Stimulated activated CD8-positive, alpha-beta memory T cell treated with anti-CD3 and anti-CD28 coated beads, Interleukin-12 subunit alpha, Interleukin-12 subunit beta, amount 100 ng/mL, for 24 hours (primary cell): Measurements from ENCODE around the gene GPRC5C.

Experiments
- DNase-seq: peaks from one replicate; pipeline ENCODE4 v3.0.0-alpha.2; 2020; ENCODE audit errors: extremely low read depth

The GPRC5C gene

DNA sequence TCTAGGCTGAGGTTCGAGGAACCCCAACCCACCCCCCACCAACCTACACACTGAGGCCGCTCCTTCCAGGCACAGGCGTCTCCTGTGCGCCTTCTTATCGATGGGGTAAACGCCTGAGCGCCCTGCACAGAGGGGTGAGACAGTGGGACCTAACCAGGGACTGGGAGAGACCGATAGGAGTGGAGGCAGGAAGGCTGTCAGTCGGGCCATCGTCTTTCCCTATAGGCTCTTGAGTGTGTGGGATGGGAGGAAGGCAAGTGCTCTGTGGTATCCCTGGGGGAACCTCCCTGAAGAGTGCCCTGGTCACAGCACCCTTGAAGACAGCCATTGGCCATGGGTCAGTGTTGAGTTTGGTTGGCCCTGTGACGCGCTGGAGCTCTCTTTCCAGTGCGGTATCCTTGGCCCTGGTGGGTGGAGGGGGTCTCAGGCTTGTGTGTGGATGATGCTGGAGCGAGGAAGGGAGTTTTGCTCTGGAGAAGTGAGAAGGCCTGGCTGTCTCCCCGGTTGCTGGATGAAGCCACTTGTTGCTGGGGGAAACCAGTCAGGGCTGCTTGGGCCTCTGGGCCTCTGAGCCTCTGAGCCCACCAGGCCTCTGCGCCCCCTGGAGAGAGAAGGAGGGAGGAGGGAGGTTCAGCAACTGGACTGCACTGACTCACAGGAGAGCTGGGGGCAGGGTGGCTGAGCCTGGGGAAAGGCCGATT lies 1.7 kb downstream of the GPRC5C start:
- no peak for DNase-seq

DNA sequence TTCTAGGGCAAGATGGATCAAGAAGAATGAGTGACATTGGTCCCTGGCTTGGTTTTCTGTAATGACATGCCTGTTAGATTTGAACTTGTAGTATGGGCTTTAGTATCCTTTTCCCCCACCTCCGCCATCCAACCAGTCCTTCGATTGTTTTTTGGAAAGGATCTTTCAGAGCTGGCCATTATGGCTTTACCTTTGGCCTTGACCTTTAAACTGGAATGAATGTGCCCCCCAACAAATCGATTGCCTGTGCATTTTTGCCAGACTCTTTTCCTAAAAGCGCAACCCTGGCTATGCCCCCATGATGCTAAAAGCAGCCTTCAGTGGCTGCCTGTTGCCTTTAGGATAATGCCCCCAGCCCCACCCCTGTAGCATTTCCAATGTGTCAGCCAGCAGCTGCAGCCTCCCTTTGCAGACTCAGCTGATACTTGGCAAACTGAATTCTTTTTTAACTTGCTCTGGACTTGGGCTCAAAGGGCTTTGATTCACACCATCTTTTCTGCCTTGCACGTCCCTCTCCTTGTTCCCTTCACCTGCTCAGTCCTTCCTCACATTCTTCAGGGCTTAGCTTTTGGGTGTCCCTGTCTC lies 4.0 kb downstream of the GPRC5C start:
- no peak for DNase-seq

DNA sequence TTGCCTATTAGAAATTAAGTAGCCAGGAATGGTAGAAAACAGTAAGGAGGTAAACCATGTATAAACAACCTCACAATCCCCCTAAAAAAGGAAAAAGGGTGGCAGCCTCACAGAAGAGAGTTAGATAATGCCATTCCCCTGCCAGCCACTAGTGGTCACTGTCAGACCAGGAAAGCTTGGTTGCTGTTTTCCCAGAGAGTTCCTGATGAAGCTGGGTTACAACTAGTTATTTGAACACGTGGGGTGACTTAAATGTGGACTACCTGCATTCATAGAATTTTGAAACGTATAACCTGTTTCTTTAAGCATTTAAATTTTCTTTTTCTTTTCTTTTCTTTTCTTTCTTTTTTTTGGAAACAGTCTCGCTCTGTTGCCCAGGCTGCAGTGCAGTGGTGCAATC lies 5.8 kb downstream of the GPRC5C start:
- no peak for DNase-seq

DNA sequence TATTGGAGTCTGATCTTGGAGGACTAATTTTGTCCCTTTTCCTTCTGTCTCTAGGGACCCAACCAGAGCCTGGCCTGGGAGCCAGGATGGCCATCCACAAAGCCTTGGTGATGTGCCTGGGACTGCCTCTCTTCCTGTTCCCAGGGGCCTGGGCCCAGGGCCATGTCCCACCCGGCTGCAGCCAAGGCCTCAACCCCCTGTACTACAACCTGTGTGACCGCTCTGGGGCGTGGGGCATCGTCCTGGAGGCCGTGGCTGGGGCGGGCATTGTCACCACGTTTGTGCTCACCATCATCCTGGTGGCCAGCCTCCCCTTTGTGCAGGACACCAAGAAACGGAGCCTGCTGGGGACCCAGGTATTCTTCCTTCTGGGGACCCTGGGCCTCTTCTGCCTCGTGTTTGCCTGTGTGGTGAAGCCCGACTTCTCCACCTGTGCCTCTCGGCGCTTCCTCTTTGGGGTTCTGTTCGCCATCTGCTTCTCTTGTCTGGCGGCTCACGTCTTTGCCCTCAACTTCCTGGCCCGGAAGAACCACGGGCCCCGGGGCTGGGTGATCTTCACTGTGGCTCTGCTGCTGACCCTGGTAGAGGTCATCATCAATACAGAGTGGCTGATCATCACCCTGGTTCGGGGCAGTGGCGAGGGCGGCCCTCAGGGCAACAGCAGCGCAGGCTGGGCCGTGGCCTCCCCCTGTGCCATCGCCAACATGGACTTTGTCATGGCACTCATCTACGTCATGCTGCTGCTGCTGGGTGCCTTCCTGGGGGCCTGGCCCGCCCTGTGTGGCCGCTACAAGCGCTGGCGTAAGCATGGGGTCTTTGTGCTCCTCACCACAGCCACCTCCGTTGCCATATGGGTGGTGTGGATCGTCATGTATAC lies 8.0 kb downstream of the GPRC5C start:
- DNase-seq = no peak

DNA sequence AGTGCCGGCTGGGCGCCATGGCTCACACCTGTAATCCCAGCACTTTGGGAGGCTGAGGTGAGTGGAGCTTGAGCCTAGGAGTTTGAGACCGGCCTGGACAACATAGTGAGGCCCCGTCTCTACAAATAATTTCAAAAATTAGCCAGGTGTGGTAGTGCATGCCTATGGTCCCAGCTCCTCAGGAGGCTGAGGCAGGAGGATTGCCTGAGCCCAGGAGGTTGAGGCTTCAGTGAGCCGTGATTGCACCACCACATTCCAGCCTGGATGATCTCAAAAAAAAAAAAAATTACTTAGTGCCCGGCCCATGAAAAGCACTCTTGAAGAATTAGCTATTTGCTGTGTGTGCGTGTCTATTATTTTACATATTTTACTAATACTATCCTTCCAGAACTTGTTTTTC lies 9.6 kb downstream of the GPRC5C start:
- DNase-seq = no peak

DNA sequence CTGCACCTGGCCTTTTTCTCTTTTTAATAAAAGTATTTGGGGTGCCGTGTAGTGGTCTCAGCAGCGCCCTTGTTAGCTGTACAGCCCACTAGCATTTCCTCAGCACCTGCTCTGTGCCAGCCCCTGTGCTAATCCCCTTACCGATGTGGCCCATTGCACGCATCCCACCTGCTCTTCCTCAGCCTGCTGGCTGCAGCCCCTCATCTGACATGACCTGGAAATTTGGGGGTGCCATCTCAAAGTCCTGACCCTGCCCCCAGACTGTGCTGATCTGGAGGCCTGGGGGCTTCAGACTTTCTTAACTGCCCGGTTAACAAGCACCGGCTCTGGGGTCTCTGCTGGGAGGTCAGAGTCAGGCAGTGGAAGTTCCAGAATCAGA lies 10.4 kb downstream of the GPRC5C start:
- no peak for DNase-seq

DNA sequence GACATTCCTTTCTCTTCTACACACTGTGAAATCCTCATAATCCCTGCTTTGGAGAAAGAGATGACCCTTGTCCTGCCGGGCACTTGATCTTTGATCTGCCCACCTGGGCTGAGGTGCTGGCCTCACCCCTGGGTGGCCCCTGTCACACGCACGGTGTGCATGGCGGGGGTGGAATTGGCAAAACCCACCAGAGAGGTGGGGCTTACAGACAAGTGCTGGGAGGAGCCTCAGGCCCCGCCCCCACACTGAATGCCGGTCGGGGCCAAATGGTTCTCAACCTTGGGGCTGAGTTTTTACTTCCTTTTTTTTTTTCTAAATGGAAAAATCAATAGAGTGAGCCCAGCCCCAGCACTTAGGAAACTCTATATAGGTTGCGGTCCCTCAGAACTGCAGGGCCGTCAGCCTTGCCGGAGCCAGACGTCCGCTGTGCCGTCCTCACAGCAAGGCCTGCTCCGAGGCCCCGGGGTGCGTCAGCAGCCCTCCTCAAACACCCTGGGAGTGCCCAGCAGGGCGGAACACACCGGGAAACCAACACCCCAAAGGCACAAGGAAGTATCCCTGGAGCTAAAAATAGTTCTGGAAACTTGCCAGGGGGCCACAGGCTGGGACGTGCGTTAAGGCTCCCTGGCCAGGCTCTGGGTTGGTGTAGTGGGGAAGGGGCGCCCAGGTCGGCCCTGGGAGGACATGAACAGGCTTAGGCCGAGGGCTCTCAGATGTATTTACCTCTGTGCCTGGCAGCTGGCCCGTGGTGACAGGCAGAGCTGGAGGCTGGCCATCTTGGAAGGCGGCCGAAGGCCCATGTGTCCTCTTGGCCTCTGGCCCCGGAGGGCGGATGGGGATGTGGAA lies 11.0 kb downstream of the GPRC5C start:
- DNase-seq = no peak

DNA sequence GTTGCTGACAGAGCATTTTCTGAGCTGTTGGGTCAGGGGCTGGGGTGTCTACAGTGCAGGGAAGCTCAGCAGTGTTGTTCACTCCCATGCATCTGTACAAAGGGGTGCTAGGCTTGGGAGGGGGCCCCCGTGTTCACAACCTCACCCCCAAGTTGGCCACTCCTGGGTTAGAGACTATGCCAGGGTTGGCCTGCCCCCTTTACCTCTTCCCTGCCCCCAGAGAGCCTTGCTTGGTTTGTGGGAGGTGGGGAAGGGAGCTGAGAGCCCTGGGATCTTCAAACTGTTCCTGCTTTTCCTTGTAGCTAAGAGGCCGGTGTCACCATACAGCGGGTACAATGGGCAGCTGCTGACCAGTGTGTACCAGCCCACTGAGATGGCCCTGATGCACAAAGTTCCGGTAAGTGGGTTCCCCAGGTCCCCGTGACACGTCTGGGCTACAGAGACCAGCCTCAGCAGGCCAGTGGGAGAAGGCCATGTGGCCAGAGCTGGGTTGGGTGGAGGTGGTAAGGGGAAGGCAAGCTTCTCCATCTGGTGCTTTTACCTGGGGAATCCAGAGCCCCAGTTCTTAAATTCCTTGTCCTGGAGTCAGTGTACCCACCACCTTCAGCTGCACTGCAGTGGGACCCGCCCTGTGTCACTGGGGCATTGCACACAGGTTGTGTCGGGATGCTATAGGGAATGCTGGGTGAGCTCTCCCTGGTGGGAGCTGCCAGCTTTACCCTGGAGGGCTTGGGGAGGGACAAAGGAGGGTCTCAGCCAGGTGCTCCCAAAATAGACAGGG lies 11.8 kb downstream of the GPRC5C start:
- DNase-seq = no peak

DNA sequence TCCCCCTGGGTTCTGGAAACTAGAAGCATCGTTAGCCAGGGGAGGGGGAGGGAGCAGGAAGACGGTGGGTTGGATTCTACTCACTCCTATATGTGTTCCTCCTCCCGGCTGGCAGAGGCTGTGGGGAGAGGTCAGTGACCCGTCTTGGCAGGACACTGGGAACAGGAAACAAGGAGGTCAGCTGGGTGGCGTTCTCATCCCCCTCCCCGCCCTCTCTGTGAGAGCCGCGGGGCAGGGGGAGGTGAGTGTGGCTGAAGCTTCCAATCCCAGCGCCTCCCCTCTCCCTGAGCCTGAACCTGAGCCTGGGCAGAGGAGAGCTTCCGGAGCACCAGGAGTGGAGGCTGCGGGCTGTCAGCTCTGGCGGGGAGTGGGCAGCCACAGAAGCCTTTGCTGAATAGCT lies 12.5 kb downstream of the GPRC5C start:
- DNase-seq = no peak

DNA sequence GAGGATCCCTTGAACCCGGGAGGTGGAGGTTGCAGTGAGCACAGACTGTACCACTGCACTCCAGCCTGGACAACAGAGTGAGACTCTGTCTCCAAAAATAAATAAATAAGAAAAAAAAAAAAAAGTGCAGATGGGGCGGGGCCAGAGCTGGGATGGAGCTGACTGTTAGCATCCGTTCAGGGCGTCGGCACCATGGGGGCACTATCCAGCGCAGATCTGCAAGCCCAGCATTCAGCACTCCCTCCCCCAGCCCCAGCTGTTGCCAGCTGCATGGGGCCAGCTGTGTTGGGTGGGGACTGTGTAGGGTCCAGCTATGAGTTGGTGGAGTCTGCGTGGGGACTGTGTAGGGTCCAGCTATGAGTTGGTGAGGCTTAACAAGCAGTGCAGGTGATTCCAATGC lies 13.3 kb downstream of the GPRC5C start:
- no peak for DNase-seq

DNA sequence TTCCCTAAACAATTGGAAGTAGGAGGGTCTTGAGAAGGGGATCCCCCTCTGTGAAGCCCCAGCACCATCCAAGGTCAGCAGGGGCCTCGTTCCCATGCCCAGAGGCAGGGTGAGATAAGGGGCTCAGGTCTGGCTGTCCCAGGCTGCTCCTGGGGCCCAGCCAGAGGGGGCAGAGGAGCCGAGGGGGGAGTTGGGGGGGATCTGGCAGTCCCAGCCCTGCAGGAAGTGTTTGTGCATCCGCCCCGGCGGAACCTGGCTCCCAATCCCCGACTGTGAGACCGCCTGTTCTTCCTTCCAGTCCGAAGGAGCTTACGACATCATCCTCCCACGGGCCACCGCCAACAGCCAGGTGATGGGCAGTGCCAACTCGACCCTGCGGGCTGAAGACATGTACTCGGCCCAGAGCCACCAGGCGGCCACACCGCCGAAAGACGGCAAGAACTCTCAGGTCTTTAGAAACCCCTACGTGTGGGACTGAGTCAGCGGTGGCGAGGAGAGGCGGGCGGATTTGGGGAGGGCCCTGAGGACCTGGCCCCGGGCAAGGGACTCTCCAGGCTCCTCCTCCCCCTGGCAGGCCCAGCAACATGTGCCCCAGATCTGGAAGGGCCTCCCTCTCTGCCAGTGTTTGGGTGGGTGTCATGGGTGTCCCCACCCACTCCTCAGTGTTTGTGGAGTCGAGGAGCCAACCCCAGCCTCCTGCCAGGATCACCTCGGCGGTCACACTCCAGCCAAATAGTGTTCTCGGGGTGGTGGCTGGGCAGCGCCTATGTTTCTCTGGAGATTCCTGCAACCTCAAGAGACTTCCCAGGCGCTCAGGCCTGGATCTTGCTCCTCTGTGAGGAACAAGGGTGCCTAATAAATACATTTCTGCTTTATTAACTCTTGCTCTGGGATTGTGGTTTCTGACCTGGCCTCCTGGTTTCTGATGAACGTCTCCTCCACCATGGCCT lies 14.9 kb downstream of the GPRC5C start:
- no peak for DNase-seq

DNA sequence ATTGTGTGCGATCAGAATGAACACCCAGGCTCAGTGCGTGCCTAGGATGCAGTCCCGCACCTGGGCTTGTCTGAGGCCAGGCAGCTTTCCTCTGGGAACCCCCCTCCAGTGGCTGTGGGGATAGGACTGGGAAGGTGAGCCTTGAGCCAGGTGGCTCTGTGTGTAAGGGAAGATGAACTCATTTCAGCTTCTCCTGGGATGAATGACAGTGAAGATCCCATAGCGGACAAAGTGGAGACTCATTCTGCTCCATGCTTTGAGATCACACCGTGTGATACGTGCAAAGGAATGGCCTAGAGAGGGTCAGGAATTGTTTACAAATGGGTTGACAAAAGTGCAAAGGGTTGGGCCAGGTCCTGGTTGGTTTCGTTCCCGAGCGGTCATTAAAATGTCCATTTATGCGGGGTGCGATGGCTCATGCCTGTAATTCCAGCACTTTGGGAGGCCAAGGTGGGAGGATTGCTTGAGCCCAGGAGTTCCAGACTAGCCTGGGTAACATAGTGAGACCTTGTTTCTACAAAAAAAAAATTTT lies 15.8 kb downstream of the GPRC5C start:
- DNase-seq = no peak

DNA sequence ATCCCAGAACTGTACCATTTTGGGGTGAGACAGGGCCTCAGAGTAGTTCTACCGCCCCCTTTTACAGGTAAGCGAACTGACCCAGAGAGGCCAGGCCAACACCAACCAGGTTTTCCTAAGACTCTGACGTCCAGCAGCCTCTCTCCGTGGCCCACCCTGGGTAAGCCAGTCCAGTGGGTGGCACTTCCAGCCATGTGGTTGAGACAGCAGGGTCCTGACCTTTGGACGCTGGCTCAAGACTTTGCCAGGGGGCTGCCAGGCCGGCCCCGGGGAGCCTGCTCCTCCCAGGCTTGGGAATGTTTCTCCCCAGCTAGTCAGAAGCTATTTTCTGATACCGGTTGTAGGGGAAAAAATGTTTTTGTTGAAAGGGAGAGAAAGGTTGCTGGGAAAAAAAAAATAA lies 16.9 kb downstream of the GPRC5C start:
- DNase-seq = no peak

DNA sequence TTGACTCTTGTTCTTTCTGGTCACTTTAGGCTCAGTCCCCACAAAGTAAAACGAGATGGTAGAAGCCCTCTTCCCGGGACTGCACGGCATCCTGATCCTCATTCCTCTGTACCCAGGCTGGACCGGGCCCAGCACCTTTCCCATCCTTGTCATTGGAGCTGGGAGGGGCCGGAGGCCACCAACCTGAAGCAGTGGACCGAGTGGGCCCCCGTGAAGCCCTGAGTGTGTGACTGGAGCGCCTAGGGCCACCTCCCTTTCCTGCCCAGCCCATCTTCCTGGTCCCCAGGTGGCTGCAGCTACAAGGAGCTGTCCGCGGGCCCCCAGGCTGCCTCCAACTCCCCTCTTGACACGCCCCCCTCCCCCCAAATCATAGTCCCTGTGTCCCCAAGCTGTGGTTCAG lies 17.4 kb downstream of the GPRC5C start:
- no peak for DNase-seq

DNA sequence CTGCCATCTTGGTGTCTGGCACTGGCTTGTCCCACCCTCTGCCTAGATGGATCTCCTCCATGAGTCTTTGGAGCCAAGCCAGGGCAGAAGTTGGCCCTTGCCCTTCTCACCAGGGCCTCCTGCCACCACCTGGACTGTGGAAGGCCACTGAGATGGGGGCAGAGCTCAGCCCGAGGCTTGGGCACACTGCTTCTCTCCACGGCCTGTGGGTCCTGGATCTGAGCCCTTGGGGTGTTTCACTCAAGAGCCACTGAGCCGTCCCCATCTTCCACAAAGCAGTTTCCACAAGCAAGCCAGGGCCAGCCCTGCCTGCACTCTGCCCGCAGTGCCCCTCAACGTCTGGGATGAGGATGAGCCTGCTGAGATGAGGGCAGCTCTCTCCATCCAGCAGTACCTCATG lies 17.9 kb downstream of the GPRC5C start:
- no peak for DNase-seq

DNA sequence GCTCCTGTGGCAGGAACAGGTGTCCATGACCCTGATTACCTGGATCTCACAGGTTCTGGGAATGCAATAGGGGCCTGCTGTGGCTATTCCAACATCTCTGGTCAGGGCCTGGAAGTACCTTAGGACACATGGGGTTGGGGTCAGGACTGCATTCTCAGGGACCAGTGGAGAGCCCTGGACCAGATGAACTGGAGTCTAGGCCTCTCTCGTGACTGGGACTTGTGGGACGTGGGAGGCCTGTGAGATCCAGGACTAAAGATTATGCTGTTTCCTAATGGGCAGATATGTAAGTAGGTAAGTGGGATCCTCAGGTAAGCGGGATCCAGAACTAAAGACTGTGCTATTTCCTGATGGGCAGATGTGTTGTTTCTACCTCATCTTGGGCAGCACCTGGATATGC lies 18.3 kb downstream of the GPRC5C start:
- no peak for DNase-seq

DNA sequence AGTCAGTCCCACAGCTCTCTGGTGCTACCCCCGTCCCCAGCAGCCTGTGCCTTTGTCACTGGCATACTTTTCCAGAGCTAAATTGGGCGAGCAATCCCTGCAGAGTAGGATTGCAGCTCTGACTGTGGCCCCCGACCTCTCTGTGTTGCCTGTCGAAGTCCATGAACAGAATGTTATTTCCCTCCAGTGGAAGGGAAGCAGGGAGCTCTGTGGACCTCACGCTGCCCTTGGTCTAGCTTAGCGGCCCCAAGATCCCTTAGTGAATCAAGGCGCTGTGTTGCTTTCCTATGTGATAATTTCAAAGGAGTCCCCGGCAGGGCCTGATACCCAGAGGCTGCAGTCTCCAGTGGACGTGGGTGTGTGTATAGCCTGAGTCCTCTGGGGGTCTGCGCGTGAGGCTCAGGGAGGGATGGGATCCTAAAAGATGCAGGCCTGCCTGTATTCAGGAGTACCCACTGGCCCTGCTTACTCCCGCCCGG lies 19.1 kb downstream of the GPRC5C start:
- DNase-seq = no peak

DNA sequence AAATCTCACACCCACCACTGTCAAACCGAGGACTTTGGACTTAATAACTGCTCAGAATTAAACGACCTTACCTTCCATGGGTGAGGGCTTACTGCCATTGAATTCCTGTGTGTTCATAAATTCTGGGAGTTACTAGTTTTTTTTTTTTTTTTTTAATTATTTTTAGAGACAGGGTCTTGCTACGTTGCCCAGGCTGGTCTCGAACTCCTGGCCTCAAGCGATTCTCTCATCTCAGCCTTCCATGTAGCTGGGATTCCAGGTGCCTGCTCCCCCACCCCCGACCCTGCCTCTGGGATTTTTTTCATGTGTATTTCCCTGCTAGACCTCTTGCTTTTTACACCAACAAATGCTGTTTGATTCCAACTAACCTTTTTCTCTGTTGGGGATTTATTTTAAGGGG lies 19.7 kb downstream of the GPRC5C start:
- DNase-seq = no peak

DNA sequence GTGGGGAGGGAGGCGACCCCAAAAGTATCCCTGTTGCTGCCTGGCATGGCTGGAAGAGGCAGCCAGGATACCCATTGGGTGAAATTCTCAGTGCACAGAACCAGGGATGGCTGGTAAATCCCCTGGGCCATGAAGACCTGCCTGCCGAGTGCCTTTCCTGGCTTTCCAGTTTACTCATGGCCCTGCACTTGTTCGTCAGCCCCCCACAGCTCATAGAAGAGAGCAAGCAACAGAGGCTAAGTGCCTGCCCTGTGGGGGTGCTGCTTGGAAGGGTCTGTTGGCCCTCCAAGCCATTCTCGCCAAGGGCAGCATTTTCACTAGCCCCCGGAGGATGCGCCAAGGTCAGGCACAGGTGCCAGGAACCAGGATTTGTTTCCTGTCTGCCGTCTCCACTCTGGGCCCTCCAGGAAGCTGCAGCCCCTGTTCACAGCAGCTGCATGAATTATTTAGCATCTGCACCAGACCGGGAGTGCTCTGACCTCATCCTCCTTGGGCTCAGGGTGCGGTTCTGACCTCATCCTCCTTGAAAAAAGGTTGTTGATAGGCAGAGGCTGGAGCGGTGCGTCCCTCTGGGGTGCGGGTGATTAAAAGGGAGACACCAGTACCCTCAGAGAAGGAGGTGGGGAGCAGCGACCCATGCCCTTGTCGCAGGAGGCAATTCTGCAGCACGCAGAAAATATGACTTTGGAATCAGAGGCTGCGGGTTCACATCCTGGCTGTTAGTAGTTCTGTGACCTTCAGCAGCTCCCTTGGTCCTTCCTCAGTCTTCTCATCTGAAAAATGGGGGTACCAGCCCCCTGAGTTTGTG lies 20.3 kb downstream of the GPRC5C start:
- DNase-seq = no peak
